ENCODE results near the gene KIAA1755.
A peak's percentile ranks its signal among the peaks of the same experiment; 100 is the strongest.

Gene KIAA1755

GRCh38 chr20:38271608-38272120 is 11.1 kb upstream of the KIAA1755 start:
- no CpG with 5 or more reads among the region's 2 CpGs for WGBS (ENCODE audit: extremely low coverage, insufficient coverage, insufficient read length)
- Histone ChIP-seq H2AK5ac (ENCODE audit: low read length) (no peak overlapping the region), H2BK120ac (ENCODE audit: insufficient read depth, low read length, poor library complexity) (no peak overlapping the region)

DNA sequence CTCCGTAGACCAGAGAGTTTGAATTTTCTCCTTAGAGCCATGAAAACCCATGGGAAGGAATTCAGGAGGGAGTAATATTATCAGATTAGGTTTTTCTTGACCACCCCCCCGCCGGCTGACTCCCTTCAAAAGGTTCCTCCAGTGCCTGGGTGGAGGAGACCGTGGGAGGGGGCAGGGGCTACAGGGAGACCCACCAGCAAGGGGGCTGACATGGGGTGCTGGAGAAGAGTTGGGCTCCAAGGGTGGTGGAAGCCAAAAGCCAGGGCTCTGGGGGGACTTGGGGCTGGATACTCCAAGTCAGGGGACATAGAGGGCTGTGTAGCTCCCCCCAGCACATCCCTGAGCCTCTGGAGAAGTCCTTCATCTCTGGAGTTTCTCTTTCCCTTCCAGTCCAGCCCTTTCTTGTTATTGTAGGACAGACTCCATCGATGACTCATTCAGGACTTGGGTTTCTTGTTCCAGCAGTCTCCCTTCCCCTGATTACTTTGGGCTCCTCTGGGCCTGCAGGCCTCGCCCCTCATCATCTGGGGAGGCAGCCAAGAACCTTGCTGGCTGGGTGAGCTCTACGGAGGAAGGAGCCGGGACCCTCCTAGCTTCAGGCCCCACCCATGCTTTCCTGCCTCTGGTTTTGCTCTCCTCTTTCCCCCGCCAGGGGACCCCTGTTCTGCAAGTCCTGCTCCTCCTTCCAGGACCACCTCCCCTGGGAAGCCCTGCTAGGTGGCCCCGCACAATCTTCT is 10.5 kb upstream of the KIAA1755 start:
- peak in 1 of 2 donors; percentile 28 for DNase-seq
- WGBS (ENCODE audit: extremely low coverage, insufficient coverage, insufficient read length) = no CpG with 5 or more reads among the region's 10 CpGs

More at GRCh38 chr20:38271608-38272120, 11.1 kb upstream of the KIAA1755 start:
- Histone ChIP-seq H3K36me3 (ENCODE audit: control insufficient read depth in 1 of 2, insufficient read depth in 2 of 2, low read length in 2 of 2) (no peaks in the 10 kb centered on the region), H3K4ac (ENCODE audit: low read depth, low read length) (no peak overlapping the region), H2BK12ac (ENCODE audit: low read length) (no peak overlapping the region), H3K14ac (ENCODE audit: low read length) (no peak overlapping the region), H2BK5ac (ENCODE audit: low read depth, low read length, poor library complexity) (no peak overlapping the region), H3K23ac (ENCODE audit: low read length) (no peak overlapping the region), H3K4me1 (ENCODE audit: control insufficient read depth in 1 of 2, insufficient read depth in 2 of 2, low read length in 2 of 2) (peaks cover 0 to 3% of the 10 kb centered on the region in 2 experiments), H4K91ac (ENCODE audit: low read depth, low read length) (no peak overlapping the region), H3K9me3 (ENCODE audit: insufficient read depth, low read depth, low read length) (no peaks in the 10 kb centered on the region), H4K8ac (ENCODE audit: low read depth, low read length) (no peak overlapping the region), H4K12ac (ENCODE audit: low read depth, low read length) (no peak overlapping the region), H3K79me2 (ENCODE audit: control insufficient read depth, insufficient read depth, low read length, poor library complexity) (no peaks in the 10 kb centered on the region), H2AFZ (ENCODE audit: insufficient read depth, low read length, poor library complexity) (no peak overlapping the region), H3K27ac (ENCODE audit: low read depth, low read length) (no peak overlapping the region), H3K9ac (ENCODE audit: low read length) (no peak overlapping the region), H3K4me3 (ENCODE audit: low read depth, low read length) (no peak overlapping the region), H3K79me1 (ENCODE audit: low read length) (no peaks in the 10 kb centered on the region), H3K27me3 (ENCODE audit: insufficient read depth, low read length) (no peaks in the 10 kb centered on the region), H3K18ac (ENCODE audit: low read length) (no peak overlapping the region), H3K4me2 (ENCODE audit: low read length) (no peak overlapping the region)
- no peak for DNase-seq

GRCh38 chr20:38269715-38270114 is 9.2 kb upstream of the KIAA1755 start:
- no peak overlapping the region for H3K27ac ChIP-seq (ENCODE audit: low read depth, low read length)
- DNase-seq = no peak
- H3K4me1 ChIP-seq (ENCODE audit: control insufficient read depth in 1 of 2, insufficient read depth in 2 of 2, low read length in 2 of 2) = peaks cover 0 to 3% of the 10 kb centered on the region in 2 experiments
- no peak overlapping the region for H4K12ac ChIP-seq (ENCODE audit: low read depth, low read length)
- no peak overlapping the region for H2AFZ ChIP-seq (ENCODE audit: insufficient read depth, low read length, poor library complexity)
- H3K27me3 ChIP-seq (ENCODE audit: insufficient read depth, low read length) = no peaks in the 10 kb centered on the region
- no peaks in the 10 kb centered on the region for H3K36me3 ChIP-seq (ENCODE audit: control insufficient read depth in 1 of 2, insufficient read depth in 2 of 2, low read length in 2 of 2)
- H3K18ac ChIP-seq (ENCODE audit: low read length) = no peak overlapping the region
- WGBS (ENCODE audit: extremely low coverage, insufficient coverage, insufficient read length) = no CpG with 5 or more reads among the region's 6 CpGs
- H4K91ac ChIP-seq (ENCODE audit: low read depth, low read length) = no peak overlapping the region
- no peak overlapping the region for H2AK5ac ChIP-seq (ENCODE audit: low read length)
- no peaks in the 10 kb centered on the region for H3K9me3 ChIP-seq (ENCODE audit: insufficient read depth, low read depth, low read length)
- no peaks in the 10 kb centered on the region for H3K79me1 ChIP-seq (ENCODE audit: low read length)
- no peaks in the 10 kb centered on the region for H3K79me2 ChIP-seq (ENCODE audit: control insufficient read depth, insufficient read depth, low read length, poor library complexity)
- H2BK5ac ChIP-seq (ENCODE audit: low read depth, low read length, poor library complexity) = no peak overlapping the region
- no peak overlapping the region for H2BK120ac ChIP-seq (ENCODE audit: insufficient read depth, low read length, poor library complexity)
- no peak overlapping the region for H3K4me3 ChIP-seq (ENCODE audit: low read depth, low read length)
- no peak overlapping the region for H3K4me2 ChIP-seq (ENCODE audit: low read length)
- H4K8ac ChIP-seq (ENCODE audit: low read depth, low read length) = no peak overlapping the region
- no peak overlapping the region for H2BK12ac ChIP-seq (ENCODE audit: low read length)
- H3K23ac ChIP-seq (ENCODE audit: low read length) = no peak overlapping the region
- H3K9ac ChIP-seq (ENCODE audit: low read length) = no peak overlapping the region
- no peak overlapping the region for H3K4ac ChIP-seq (ENCODE audit: low read depth, low read length)
- no peak overlapping the region for H3K14ac ChIP-seq (ENCODE audit: low read length)

More for the DNA sequence above, 10.5 kb upstream of the KIAA1755 start:
- Histone ChIP-seq H3K36me3 (ENCODE audit: control insufficient read depth in 1 of 2, insufficient read depth in 2 of 2, low read length in 2 of 2) (no peaks in the 10 kb centered on the region), H3K9me3 (ENCODE audit: insufficient read depth, low read depth, low read length) (no peaks in the 10 kb centered on the region), H4K91ac (ENCODE audit: low read depth, low read length) (no peak overlapping the region), H2BK120ac (ENCODE audit: insufficient read depth, low read length, poor library complexity) (no peak overlapping the region), H3K9ac (ENCODE audit: low read length) (no peak overlapping the region), H3K4me1 (ENCODE audit: control insufficient read depth in 1 of 2, insufficient read depth in 2 of 2, low read length in 2 of 2) (peaks cover 0 to 3% of the 10 kb centered on the region in 2 experiments), H3K4ac (ENCODE audit: low read depth, low read length) (no peak overlapping the region), H2BK12ac (ENCODE audit: low read length) (no peak overlapping the region), H2BK5ac (ENCODE audit: low read depth, low read length, poor library complexity) (no peak overlapping the region), H4K8ac (ENCODE audit: low read depth, low read length) (no peak overlapping the region), H3K23ac (ENCODE audit: low read length) (no peak overlapping the region), H3K18ac (ENCODE audit: low read length) (no peak overlapping the region), H3K27ac (ENCODE audit: low read depth, low read length) (no peak overlapping the region), H3K79me2 (ENCODE audit: control insufficient read depth, insufficient read depth, low read length, poor library complexity) (no peaks in the 10 kb centered on the region), H2AK5ac (ENCODE audit: low read length) (no peak overlapping the region), H3K14ac (ENCODE audit: low read length) (no peak overlapping the region), H3K79me1 (ENCODE audit: low read length) (no peaks in the 10 kb centered on the region), H3K27me3 (ENCODE audit: insufficient read depth, low read length) (no peaks in the 10 kb centered on the region), H4K12ac (ENCODE audit: low read depth, low read length) (no peak overlapping the region), H2AFZ (ENCODE audit: insufficient read depth, low read length, poor library complexity) (no peak overlapping the region), H3K4me2 (ENCODE audit: low read length) (no peak overlapping the region), H3K4me3 (ENCODE audit: low read depth, low read length) (no peak overlapping the region)

GRCh38 chr20:38269040-38269439 is 8.5 kb upstream of the KIAA1755 start:
- Histone ChIP-seq H4K8ac (ENCODE audit: low read depth, low read length) (no peak overlapping the region), H3K36me3 (ENCODE audit: control insufficient read depth in 1 of 2, insufficient read depth in 2 of 2, low read length in 2 of 2) (no peaks in the 10 kb centered on the region), H2AK5ac (ENCODE audit: low read length) (no peak overlapping the region), H3K23ac (ENCODE audit: low read length) (no peak overlapping the region), H2AFZ (ENCODE audit: insufficient read depth, low read length, poor library complexity) (no peak overlapping the region), H3K14ac (ENCODE audit: low read length) (no peak overlapping the region), H3K27ac (ENCODE audit: low read depth, low read length) (no peak overlapping the region), H3K4ac (ENCODE audit: low read depth, low read length) (no peak overlapping the region), H3K9me3 (ENCODE audit: insufficient read depth, low read depth, low read length) (no peaks in the 10 kb centered on the region), H3K27me3 (ENCODE audit: insufficient read depth, low read length) (no peaks in the 10 kb centered on the region), H2BK5ac (ENCODE audit: low read depth, low read length, poor library complexity) (no peak overlapping the region), H4K12ac (ENCODE audit: low read depth, low read length) (no peak overlapping the region), H3K9ac (ENCODE audit: low read length) (no peak overlapping the region), H3K18ac (ENCODE audit: low read length) (no peak overlapping the region), H3K79me1 (ENCODE audit: low read length) (no peaks in the 10 kb centered on the region), H3K79me2 (ENCODE audit: control insufficient read depth, insufficient read depth, low read length, poor library complexity) (no peaks in the 10 kb centered on the region), H2BK12ac (ENCODE audit: low read length) (no peak overlapping the region), H3K4me2 (ENCODE audit: low read length) (no peak overlapping the region), H4K91ac (ENCODE audit: low read depth, low read length) (no peak overlapping the region), H3K4me3 (ENCODE audit: low read depth, low read length) (no peak overlapping the region), H2BK120ac (ENCODE audit: insufficient read depth, low read length, poor library complexity) (no peak overlapping the region), H3K4me1 (ENCODE audit: control insufficient read depth in 1 of 2, insufficient read depth in 2 of 2, low read length in 2 of 2) (peaks cover 0 to 3% of the 10 kb centered on the region in 2 experiments)
- DNase-seq = no peak
- no CpG with 5 or more reads among the region's 3 CpGs for WGBS (ENCODE audit: extremely low coverage, insufficient coverage, insufficient read length)
